NCI-H128 (cell line): Measurements from ENCODE around the gene MPZL3.
"Not testable (repeated sequence)": the region's sequence is repeated elsewhere in the genome, so short reads cannot be mapped to it uniquely, and the experiment has no call there.

Experiments used
- DNase-seq: peaks from one replicate; lab custom pipeline; 2025; ENCODE audit not compliant: unreplicated experiment; lab: John Stamatoyannopoulos, UW

The MPZL3 gene

GRCh38 chr11:118213201-118213600 is 39.0 kb downstream of the MPZL3 start:
- no peak for DNase-seq

- no peak for DNase-seq
Observed at GRCh38 chr11:118212781-118213191, 39.4 kb downstream of the MPZL3 start.

- DNase-seq: no peak
Observed at GRCh38 chr11:118212131-118212725, 39.9 kb downstream of the MPZL3 start.

- DNase-seq: no peak
Observed at GRCh38 chr11:118211006-118211405, 41.2 kb downstream of the MPZL3 start.

- no peak for DNase-seq
Observed at GRCh38 chr11:118210323-118210722, 41.8 kb downstream of the MPZL3 start.

- no peak for DNase-seq
Observed at GRCh38 chr11:118209033-118209432, 43.1 kb downstream of the MPZL3 start.

GRCh38 chr11:118207079-118207478 is 45.1 kb downstream of the MPZL3 start:
- DNase-seq: no peak

GRCh38 chr11:118206391-118207031 is 45.7 kb downstream of the MPZL3 start:
- DNase-seq: no peak

GRCh38 chr11:118205606-118206378 is 46.4 kb downstream of the MPZL3 start:
- DNase-seq: no peak

- no peak for DNase-seq
Observed at GRCh38 chr11:118202599-118203422, 49.4 kb downstream of the MPZL3 start.

- DNase-seq: no peak
Observed at GRCh38 chr11:118201966-118202365, 50.2 kb downstream of the MPZL3 start.

GRCh38 chr11:118200901-118201680 is 51.1 kb downstream of the MPZL3 start:
- DNase-seq: no peak

GRCh38 chr11:118200497-118200896 is 51.7 kb downstream of the MPZL3 start:
- DNase-seq: no peak

- no peak for DNase-seq
Observed at GRCh38 chr11:118199135-118199534, 53.0 kb downstream of the MPZL3 start.

GRCh38 chr11:118198370-118198769 is 53.8 kb downstream of the MPZL3 start:
- no peak for DNase-seq

- no peak for DNase-seq
Observed at GRCh38 chr11:118194835-118195627, 57.1 kb downstream of the MPZL3 start.

- no peak for DNase-seq
Observed at GRCh38 chr11:118193910-118194566, 58.1 kb downstream of the MPZL3 start.

GRCh38 chr11:118192817-118193216 is 59.3 kb downstream of the MPZL3 start:
- DNase-seq: not testable (repeated sequence)

- not testable (repeated sequence) for DNase-seq
Observed at GRCh38 chr11:118190942-118191506, 61.1 kb downstream of the MPZL3 start.
